GM18909 (cell line): ENCODE measurements around the gene ASRGL1.
"Not testable (repeated sequence)": the region's sequence is repeated elsewhere in the genome, so short reads cannot be mapped to it uniquely, and the experiment has no call there.

Experiments used
- ATAC-seq: cut with Tn5 transposase; IDR thresholded peaks from one replicate; pipeline ENCODE4 v1.9.1; 2021; ENCODE audit warnings: mild to moderate bottlenecking; ENCODE audit not compliant: unreplicated experiment, poor library complexity

Gene ASRGL1

DNA sequence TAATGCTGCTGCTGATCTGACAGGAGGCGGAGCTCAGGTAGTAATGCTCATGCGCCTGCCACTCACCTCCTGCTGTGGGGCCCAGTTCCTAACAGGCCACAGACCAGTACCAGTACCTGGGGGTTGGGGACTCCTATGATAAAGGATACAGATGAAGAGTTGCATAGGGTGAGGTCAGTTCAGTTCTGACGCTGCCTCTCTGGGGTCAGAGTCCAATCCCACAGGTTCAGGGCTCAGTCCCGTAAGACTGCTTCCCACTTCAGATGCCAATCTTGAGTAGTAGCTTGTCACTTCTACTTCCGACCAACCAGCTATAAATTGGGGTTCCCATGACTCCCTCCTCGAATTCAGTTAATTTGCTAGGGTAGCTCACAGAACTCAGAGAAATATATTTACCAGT is 8.6 kb downstream of the ASRGL1 start:
- ATAC-seq: no peak

DNA sequence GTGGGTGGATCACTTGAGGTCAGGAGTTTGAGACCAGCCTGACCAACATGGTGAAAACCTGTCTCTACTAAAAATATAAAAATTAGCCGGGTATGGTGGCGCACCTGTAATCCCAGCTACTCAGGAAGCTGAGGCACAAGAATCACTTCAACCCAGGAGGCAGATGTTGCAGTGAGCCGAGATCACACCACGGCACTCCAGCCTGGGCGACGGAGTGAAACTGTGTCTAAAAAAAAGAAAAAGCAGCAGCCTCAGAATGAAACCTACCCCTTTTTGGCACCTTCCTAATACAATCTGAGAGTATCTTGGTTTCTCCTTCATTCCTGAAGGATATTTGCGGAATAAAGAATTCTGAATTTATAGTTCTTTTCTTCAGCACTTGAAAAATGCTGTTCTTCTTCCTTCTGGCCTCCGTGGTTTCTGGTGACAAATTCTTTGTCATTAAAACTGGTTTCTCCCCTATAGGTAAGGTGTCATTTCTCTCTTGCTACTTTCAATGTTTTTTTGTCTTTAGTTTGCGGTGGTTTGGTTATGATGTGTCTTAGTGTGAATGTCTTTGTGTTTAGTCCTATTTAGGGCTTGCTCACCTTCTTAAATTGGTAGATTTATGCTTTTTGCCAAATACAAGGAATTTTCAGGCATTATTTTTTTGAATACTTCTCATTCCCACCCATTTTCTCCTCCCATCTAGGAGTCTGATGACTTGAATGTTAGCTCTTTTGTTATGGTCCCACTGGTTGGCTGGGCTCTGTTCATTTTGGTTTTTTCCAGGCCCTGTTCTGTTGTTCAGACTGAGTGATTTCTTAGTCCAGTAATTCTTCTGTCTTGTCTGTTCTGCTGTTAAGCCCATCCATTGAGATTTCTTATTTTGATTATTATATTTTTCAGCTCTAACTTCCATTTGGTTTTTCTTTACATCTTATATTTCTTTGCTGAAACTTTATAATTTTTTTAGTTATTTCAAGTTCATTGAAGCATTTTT is 15.4 kb downstream of the ASRGL1 start:
- ATAC-seq: no peak

DNA sequence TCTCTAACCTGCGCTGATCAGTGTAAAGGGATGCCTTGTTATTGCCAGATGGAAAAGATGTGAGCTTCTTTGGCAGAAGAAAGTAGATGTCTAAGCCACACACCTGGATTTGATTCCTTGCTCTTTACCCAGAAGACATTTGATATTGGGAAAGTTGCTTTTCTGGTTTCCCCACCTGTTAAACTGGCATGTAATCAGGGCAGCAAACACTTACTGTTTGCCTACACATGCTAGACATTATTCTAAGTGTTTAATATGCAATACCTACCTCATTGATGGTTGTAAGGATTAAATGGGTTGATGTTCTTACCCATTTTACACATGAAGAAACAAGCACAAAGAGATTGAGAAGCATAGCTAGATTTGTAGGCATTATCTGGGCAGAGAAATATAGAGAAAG is 16.6 kb downstream of the ASRGL1 start:
- no peak for ATAC-seq

DNA sequence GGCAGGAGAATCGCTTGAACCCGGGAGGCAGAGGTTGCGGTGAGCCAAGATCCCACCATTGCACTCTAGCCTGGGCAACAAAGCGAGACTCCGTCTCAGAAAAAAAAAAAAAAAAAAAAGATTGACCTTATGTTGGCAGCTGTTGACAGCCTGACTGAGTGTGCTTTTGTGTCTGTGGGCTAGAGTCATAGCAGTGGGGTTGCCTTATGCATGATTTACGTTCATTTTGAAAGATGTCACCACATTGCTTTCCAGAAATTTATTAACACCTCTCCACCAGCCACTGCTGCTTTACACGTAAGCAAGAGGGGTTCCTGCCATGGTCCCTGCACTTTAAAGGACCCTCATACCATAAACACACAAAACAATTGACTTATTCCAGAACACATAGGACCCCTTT is 21.0 kb downstream of the ASRGL1 start:
- ATAC-seq: no peak

DNA sequence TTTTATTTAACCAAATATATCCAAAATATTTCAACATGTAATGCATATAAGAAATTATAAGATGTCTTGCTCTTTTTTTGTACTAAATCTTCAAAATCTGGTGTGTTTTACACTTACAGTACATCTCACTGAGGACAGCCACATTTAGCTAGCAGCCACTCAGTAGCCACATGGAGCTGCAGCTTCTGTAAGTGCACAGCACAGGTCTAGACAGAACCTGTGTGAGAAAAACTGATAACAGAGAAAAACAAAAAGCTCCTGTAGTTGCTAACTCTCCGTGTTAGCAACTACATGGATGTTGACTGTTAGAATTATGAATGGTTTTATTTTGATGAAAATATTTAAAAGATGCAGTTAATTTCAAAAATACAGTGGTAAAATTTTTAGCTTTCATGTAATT is 22.2 kb downstream of the ASRGL1 start:
- no peak for ATAC-seq

DNA sequence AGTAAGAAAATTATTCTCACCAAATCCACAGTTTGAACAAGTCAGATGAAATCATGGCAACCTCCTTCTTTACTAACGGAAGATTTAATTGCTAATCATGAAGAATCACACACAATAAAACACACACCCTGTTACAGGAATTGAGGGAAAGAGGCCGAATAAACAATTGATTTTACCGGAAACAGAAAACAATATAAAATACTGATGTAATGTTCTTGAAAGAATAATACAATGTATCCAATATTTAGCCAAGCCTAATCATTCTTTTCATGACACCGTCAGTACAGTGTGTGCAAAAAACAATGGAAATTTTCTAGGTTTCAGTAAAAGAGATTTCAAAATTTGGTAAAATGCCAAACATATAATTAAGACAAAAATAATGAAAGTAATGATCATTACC is 23.4 kb downstream of the ASRGL1 start:
- ATAC-seq: no peak

DNA sequence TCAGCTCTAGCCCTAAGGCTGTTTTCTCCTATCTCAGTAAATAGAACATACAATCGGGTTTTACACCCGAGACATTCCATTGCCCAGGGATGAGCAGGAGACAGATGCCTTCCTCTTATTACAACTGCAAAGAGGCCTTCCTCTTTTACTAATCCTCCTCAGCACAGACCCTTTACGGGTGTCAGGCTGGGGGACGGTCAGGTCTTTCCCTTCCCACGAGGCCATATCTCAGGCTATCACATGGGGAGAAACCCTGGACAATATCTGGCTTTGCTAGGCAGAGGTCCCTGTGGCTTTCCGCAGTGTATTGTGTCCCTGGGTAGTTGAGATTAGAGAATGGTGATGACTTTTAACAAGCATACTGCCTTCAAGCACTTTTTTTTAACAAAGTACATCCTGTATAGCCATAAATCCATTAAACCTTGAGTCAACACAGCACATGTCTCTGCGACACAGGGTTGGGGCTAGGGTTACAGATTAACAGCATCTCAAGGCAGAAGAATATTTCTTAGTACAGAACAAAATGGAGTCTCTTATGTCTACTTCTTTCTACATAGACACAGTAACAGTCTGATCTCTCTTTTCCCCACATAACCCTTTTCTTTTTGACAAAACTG is 31.7 kb downstream of the ASRGL1 start:
- ATAC-seq: not testable (repeated sequence)

DNA sequence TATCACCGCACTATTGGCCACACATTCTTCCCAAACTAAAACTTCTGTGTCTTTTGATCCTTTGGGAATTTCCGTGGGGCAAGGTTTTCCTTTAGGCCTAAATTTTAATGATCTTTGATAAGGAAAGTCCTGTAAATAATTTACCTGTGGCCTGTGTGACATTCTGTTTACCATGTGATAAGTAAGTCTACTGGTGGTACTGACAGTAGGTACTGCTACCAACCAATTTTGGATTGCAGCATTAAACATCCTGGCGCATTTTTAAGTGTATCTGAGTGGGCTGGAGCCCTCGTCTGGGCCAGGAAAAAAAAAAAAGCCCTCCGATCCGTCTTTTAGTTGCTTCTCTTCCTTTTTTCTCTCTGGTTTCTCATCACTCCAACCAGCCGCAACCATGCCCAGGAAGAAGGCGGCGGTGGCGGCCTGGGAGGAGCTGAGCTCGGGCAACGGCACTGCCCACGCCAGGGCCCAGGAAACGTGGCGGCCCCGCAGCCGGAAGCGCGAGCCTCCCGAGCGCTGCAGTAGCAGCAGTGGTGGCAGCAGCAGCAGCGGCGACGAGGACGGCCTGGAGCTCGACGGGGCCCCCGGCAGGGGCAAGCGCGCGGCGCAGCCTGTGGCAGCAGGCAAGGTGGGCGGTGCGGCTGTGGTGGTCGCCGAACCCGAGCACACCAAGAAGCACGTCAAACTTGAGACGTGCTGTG is 33.6 kb downstream of the ASRGL1 start:
- ATAC-seq: no peak

DNA sequence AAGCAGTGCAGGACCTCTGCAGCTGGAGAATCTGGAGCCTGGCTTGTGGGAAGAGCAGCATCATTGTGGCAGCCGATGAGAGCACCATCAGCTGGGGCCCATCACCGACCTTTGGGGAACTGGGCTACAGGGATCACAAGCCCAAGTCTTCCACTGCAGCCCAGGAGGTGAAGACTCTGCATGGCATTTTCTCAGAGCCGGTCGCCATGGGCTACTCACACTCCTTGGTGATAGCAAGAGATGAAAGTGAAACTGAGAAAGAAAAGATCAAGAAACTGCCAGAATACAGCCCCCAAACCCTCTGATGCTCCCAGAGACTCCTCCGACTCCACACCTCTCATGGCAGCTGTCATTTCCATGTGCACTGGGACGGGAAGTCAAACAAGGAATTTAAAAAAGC is 35.6 kb downstream of the ASRGL1 start:
- no peak for ATAC-seq

DNA sequence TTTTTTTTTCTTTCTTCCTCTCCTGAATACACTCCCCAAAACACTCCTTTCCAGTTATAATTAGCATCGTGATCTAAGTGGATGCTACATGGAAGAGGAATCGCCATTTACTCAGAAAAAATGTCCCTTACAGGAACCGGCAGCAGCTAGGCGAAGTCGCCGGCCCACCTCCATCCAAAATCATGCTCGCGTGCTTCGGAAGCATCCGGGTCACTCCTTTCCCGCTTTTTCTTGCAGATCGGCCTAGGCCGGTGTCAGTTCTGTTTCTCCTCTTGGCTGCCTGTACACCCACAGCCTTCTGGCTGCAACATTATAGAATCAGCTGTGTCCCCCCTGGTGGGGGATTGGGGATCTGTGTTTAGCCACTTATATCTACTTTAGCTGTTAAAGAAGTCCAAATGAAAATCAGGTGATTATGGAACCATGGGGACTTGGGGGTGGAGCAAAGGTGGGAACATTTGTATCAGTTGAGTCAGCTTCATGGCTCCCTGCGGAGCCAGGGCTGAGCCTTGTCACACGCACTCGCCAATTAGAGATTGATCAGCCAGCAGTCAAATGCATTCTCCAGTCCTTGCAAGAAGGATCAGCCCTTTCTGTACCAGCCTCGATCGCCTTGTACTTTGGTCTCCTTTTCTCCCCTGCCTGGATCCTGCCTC is 36.3 kb downstream of the ASRGL1 start:
- no peak for ATAC-seq

DNA sequence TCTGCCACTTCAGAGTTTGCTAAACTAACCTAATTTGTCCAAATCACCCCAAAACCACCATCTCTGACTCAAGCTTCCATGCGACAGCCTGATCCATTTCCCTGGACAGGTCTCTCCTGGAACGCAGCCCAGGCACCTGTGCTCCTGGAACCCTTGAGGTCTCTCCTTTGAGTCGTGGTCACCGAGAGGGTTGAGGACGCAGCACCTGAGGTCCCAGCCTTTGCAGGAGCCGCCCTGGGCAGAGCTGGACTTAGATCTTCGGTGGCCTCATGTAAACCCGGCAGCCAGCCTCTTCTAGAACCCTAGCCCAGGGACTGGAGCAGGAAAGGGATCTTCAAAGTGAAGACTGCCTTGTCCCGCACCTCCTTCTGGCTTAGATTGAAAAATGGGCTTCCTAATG is 37.6 kb downstream of the ASRGL1 start:
- ATAC-seq: no peak

DNA sequence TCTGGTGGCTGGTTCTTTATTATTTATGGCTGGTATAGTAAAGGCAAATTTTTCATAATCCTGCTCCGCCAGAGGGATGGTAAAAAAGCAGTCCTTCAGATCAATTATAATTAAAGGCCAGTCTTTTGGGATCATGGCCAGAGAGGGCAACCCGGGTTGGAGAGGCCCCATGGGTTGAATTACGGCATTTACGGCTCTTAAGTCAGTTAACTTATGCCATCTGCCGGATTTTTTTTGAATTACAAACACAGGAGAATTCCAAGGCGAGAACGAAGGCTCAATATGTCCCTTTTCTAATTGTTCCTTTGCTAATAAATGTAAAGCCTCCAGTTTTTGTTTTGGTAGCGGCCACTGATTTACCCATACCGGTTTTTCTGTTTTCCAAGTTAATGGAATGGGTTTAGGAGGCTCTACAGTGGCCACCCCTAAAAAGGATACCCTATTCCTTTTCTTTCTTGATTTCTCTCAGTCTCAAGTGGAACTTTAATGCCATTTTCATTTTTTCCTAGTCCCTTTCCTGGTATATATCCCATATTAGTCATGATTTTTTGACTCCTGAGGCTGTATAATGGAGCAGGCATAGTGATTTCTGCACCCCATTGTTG is 41.3 kb downstream of the ASRGL1 start:
- ATAC-seq: not testable (repeated sequence)

DNA sequence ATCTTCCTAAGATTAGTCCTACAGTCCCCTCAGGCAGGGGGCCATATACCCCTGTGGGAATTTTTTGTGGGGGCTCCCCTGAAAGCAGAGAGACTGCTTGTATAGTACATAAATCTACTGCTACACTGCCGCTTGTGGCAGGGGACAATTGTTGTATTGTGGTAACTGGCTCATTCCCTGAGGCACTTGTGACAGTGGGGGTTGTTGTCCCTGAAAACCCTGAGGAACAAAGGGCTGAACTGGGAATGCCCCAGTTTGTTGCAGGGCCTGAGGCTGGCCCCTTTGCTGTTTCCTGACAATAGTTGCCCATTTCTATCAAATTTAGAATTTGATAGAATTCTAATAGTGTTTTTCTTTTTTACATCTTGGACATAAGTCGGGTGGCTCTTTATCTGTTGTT is 42.3 kb downstream of the ASRGL1 start:
- not testable (repeated sequence) for ATAC-seq

DNA sequence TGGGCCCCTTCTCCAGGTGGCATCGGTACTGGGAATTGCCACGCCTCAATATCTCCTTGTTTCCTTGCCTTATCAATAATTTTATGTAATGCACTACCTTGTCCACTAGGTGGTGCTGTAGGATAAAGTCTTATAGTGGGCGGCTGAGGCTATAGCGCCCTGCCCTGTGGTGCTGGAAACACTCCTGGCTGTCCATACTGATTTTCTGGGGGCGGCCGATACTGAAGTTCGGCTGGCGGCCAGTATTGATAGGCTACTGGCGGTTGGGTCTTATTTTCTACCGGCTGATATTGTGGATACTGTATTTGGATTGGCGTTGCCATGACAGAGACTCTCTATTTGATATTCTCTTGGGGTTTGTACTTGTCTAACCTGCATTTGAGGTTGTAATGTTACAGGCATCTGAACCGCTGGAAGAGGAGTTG is 43.6 kb downstream of the ASRGL1 start:
- not testable (repeated sequence) for ATAC-seq

DNA sequence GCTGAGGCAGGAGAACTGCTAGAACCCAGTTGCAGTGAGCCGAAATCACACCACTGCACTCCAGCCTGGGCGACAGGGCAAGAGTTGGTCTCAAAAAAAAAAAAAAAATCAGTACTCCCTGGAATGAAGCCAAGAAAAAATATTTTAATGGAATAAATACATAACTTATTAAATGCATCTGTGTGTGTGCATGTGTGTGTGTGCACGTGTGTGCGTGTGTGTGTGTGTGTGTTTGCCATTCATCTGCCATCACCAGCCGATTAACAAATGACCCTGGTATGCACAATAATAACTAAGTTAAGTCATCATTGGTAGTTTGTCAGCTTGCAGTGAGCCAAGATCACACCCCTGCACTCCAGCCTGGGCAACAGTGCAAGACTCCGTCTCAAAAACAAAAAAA is 46.6 kb downstream of the ASRGL1 start:
- ATAC-seq: no peak

DNA sequence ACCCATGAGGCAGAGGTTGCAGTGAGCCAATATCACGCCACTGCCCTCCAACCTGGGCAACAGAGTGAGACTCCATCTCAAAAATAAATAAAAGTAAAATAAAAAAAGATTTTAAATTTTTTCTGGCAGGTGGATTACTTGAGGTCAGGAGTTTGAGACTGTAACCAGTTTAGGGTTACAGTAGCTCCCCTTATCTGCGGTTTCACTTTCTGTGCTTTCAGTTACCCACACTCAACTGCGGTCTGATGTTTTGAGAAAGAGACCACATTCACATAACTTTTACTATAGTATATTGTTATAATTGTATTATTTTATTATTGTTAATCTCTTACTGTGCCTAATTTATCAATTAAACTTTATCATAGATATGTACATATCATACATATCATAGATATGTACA is 48.8 kb downstream of the ASRGL1 start:
- not testable (repeated sequence) for ATAC-seq

DNA sequence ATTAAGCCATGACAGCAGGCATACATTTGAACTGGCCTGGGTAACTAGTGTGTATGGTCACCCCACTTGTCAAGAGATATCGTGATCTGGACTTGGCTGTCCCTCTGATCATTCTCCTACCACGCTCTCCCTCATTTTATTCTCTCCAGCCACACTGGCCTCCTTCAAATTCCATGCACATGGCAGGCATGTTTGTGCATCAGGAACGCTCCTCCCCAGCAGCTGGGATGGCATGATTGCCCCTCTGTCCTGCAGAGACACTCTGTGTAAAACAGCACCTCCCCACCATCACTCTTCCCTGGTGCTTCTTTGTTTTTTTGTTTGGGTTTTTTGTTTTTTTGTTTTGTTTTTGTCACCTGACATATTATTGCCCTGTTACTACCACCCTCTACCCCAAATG is 50.1 kb downstream of the ASRGL1 start:
- ATAC-seq: no peak

DNA sequence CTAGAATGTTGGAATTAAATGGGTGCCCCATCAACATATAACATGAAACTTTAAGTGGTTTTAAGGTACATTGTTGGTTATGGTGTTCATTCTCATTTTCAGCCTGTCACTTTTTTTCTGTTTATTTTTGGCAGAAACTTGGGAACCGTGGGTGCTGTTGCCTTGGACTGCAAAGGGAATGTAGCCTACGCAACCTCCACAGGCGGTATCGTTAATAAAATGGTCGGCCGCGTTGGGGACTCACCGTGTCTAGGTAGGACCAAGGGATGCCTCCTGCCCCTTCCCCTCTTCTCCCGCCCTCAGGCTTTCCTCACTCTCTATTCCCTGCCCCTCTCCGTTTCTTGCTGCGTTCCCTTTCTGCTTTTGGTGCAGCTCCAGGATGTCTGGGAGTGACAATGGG is 51.8 kb downstream of the ASRGL1 start:
- ATAC-seq: no peak

DNA sequence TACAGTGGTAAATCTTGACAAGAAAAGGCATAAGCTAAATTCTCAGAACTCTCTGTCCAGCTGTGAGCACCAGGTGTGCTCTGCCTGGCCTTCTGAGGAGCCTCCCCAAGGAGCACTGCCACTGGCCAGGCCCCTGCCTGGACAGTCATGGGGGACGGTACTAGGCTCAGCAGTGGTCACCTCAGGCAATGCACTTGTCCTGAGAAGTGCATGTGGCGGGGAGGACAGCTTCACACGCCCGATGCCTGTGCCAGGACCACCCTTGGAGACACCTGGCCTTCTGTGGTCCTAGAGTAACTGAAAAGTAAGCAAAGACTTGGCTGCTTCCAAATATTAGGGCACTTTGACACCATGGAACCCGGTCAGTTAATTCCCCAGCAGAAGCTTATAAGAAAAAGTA is 53.0 kb downstream of the ASRGL1 start:
- ATAC-seq: no peak

DNA sequence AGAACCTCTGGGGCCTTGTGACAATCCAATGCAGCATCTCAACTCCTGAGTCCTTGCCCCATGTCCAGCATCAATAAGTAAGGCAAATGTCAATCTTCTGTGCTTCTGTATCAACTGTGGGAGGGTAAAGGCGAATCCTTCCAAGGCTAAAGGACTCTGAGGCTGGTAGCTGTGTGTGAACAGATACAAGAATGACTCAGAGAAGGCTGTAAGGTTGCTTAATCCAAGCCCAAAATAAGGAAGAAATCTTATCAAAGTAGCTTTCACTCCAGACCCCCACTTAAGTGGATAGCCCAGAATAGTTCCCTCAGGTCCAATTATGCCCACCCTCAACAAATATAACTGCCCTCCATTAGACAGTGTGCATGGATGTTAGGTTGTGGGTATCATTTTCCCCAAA is 53.5 kb downstream of the ASRGL1 start:
- no peak for ATAC-seq
